Left lung (tissue), 10 donors: ENCODE data around the gene KRTAP10-3. TPM values are rescaled to one million over a fixed set of nuclear protein-coding genes. Genes with fewer than 3 reads are reported as not detected.
"Not testable (repeated sequence)": the region's sequence is repeated elsewhere in the genome, so short reads cannot be mapped to it uniquely, and the experiment has no call there.

Source experiments
- ATAC-seq: fragments of 200-7000 bp; cut with Tn5 transposase; one replicate; pipeline ENCODE4 v1.9.1; 2020; ENCODE audit warnings: moderate library complexity
- DNase-seq, 4 donors: peaks; one replicate each; pipeline ENCODE4 v3.0.0-alpha.2; 2013 to 2020
- H3K27ac ChIP-seq, 2 donors: fragments of 200-600 bp; sonication (generic) in 1 of 2; one replicate each; pipeline versions ENCODE4 v1.5.0 to v1.8.0; 2020 to 2021
- H3K27me3 ChIP-seq, 2 donors: fragments of 200-600 bp; sonication (generic) in 1 of 2; one replicate each; pipeline versions ENCODE4 v1.5.0 to v1.8.0; 2020 to 2021
- H3K36me3 ChIP-seq, 2 donors: fragments of 200-600 bp; sonication (generic) in 1 of 2; one replicate each; pipeline versions ENCODE4 v1.5.0 to v1.8.0; 2020 to 2021
- H3K4me1 ChIP-seq, 2 donors: fragments of 200-600 bp; one replicate each; pipeline ENCODE4 v1.8.0; 2021
- H3K4me3 ChIP-seq, 2 donors: fragments of 200-600 bp; sonication (generic) in 1 of 2; one replicate each; pipeline versions ENCODE4 v1.5.0 to v1.8.0; 2020 to 2021; ENCODE audit warnings: mild to moderate bottlenecking in 1 of 2
- H3K9me3 ChIP-seq, 2 donors: fragments of 200-600 bp; sonication (generic) in 1 of 2; one replicate each; pipeline versions ENCODE4 v1.5.0 to v1.8.0; 2020 to 2021
- intact Hi-C, 2 donors: fragments of 100-400 bp; cut with DNase I; formaldehyde crosslinking; loops; one replicate each; pipeline versions ENCODE4 v1.11.2 to v1.14.2; 2022
- polyA plus RNA-seq, 6 donors: library from polyadenylated mRNA; unstranded; fragments of 120-200 nt; gene quantifications; one replicate each; pipeline ENCODE4 v1.2.1, GENCODE V29; 2013; ENCODE audit not compliant: insufficient read length in 6 of 6
- total RNA-seq, 2 donors: library from RNA; stranded (reverse); fragmentation: NEBNext Ultra II Directional; extraction: Animal tissue kit (Norgen Biotek cat#: 25700); gene quantifications; one replicate each; pipeline ENCODE4 v1.2.1, GENCODE V29; 2021
- TF ChIP-seq, protein P1 (sequence below), 2 donors: fragments of 200-600 bp; sonication (generic) in 1 of 2; IDR thresholded peaks; one replicate each; pipeline versions ENCODE4 v1.5.0 to v1.8.0; 2021; ENCODE audit warnings: antibody characterized with exemption in 2 of 2
- donor health status: DM: no; HTN: yes; CAD: no.
- donor health status: DM: no; HTN: no; CAD: no.

KRTAP10-3 gene
- total and polyA plus RNA-seq, 8 donors = not detected

DNA sequence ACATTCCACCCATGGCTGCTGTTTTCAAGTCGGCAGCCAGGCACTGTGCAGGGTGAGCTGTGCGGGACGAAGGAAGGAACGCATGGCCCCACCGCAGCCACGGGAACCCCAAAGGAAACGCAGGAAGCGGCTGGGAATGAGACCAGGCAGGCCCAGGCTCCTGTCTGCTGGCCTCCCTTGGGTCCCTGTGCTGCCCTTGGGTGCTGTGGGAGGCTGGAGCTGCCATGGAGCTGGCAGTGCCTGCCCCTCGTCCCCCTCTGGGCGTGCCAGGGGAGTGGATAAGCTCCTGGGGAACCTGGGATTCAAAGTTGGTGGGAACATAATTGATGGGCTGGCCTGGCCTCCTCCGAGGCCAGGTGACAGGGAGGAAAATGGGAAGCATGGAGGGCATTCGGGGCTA is 9.7 kb upstream of the KRTAP10-3 start:
- Histone ChIP-seq H3K36me3 (no peaks in the 10 kb centered on the region), H3K4me1 (no peaks in the 10 kb centered on the region), H3K9me3 (no peaks in the 10 kb centered on the region), H3K4me3 (no peak overlapping the region), H3K27ac (no peak overlapping the region), H3K27me3 (peaks cover 0 to 22% of the 10 kb centered on the region in 2 donors)
- DNase-seq (peak in 1 of 4 donors; percentile 70), ATAC-seq (no peak)
- intact Hi-C loops = no loop called here
- TF ChIP-seq, protein P1, sequence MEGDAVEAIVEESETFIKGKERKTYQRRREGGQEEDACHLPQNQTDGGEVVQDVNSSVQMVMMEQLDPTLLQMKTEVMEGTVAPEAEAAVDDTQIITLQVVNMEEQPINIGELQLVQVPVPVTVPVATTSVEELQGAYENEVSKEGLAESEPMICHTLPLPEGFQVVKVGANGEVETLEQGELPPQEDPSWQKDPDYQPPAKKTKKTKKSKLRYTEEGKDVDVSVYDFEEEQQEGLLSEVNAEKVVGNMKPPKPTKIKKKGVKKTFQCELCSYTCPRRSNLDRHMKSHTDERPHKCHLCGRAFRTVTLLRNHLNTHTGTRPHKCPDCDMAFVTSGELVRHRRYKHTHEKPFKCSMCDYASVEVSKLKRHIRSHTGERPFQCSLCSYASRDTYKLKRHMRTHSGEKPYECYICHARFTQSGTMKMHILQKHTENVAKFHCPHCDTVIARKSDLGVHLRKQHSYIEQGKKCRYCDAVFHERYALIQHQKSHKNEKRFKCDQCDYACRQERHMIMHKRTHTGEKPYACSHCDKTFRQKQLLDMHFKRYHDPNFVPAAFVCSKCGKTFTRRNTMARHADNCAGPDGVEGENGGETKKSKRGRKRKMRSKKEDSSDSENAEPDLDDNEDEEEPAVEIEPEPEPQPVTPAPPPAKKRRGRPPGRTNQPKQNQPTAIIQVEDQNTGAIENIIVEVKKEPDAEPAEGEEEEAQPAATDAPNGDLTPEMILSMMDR (IDR thresholded peaks at IDR 0.05) = no peak

DNA sequence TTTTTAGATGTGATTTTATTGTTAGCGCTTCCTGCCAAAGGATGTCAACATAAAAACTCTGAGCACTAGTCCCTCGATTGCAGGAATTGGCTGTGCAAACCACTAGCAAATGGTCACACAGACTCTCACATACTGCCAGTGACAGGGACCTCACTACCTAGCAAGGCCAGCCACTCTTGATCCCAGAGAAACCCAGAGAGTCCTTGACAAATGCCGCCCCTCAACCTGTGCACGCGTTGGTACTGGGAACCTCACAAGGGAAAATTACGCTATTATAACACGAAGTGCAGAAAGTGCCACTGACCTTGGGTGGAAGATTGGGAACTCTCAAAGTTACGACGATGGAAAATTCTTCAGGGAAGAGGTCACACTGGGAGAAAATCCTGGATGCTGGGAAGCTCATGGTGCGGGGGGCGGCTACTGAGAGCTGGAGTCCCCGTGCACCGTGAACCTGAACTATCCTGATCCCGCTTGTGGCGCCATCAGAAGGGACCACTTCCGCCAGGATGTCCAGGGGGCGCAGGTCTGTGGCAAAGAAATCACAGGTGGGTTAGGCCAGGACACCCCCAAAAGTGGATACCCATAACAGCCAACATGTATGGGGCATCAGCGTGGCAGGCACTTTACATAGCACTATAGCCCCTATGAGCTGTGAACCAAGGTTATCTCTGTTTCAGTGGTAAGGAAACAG is 9.0 kb upstream of the KRTAP10-3 start:
- Histone ChIP-seq H3K4me1 (no peaks in the 10 kb centered on the region), H3K27me3 (peaks cover 0 to 19% of the 10 kb centered on the region in 2 donors), H3K4me3 (no peak overlapping the region), H3K27ac (no peak overlapping the region), H3K36me3 (no peaks in the 10 kb centered on the region), H3K9me3 (no peaks in the 10 kb centered on the region)
- intact Hi-C loops = no loop called here
- DNase-seq = peak in 1 of 4 donors; percentile 39
- no peak for ATAC-seq
- TF ChIP-seq, protein P1 (IDR thresholded peaks at IDR 0.05) = no peak

DNA sequence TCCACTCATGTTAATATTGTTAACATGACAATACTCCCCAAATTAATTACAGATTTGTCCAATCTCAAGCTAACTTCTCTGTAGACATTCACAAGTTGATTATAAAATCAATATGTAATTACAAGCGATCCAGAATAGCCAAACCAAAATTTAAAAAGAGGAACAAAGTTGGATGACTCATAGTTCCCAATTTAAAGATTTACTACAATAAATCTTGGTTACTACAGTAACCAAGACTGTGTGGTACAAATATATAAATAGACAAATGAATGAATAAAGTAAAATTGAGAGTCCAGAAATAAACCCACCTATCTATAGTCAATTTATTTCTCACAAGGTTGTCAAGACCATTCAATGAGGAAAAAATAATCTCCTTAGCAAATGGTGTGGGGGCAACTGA is 7.8 kb upstream of the KRTAP10-3 start:
- H3K27me3 ChIP-seq = peaks cover 0 to 19% of the 10 kb centered on the region in 2 donors
- DNase-seq (no peak), ATAC-seq (no peak)
- H3K27ac ChIP-seq = no peak overlapping the region
- H3K4me3 ChIP-seq = no peak overlapping the region
- TF ChIP-seq, protein P1 (IDR thresholded peaks at IDR 0.05) = no peak
- intact Hi-C loops = no loop called here
- peaks cover 0 to 7% of the 10 kb centered on the region in 2 donors for H3K9me3 ChIP-seq
- no peaks in the 10 kb centered on the region for H3K4me1 ChIP-seq
- H3K36me3 ChIP-seq = no peaks in the 10 kb centered on the region

DNA sequence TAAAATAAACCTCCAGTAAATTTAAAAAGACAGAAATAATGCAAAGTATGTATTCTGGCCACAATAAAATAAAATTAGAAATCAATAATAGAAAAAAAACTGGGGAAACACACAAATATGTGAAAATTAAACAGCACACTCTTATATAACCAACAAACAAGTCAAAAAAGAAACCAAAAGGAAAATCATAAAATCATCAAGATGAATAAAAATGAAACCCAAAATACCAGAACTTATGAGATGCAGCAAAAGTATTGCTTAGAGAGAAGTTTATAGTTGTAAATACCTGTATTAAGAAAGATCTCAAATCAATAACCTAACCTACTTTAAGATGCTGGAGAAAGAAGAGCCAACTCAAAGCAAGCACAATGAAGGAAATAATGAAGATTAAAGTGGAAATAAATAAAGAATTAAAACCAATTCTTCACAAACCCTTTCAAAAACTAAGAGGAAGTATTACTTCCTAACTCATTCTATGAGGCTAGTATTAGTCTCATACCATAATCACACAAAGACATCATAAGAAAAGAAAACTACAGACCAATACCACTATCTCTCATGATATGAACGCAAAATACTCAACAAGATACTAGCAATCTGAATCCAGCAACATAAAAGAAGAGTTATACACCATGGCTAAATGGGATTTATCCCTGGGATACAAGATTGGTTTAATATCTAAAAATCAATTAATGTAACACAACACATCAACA is 6.4 kb upstream of the KRTAP10-3 start:
- ATAC-seq (no peak), DNase-seq (no peak)
- peaks cover 0 to 15% of the 10 kb centered on the region in 2 donors for H3K27me3 ChIP-seq
- no peak overlapping the region for H3K4me3 ChIP-seq
- H3K36me3 ChIP-seq = no peaks in the 10 kb centered on the region
- TF ChIP-seq, protein P1 (IDR thresholded peaks at IDR 0.05) = no peak
- peaks cover 0 to 7% of the 10 kb centered on the region in 2 donors for H3K9me3 ChIP-seq
- no peaks in the 10 kb centered on the region for H3K4me1 ChIP-seq
- H3K27ac ChIP-seq = no peak overlapping the region
- intact Hi-C loops = no loop called here

DNA sequence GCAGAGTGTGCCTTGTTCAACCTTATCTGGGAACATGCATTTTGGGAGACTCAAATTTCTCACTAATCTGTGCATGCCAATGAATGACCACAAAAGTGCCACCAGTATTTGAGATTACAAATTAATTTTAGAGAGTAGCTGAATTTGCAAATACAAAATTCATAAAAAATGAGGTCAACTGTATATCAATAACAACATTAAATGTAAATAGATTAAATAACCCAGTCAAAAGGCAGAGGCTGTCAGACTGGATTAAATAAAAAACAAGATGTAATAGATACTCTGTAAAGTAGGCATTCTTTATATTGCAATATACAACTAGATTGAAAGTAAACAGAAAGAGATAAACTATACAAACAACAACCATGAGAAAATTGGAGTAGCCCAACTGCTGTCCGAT is 5.5 kb upstream of the KRTAP10-3 start:
- H3K9me3 ChIP-seq = peaks cover 0 to 7% of the 10 kb centered on the region in 2 donors
- ATAC-seq = no peak

DNA sequence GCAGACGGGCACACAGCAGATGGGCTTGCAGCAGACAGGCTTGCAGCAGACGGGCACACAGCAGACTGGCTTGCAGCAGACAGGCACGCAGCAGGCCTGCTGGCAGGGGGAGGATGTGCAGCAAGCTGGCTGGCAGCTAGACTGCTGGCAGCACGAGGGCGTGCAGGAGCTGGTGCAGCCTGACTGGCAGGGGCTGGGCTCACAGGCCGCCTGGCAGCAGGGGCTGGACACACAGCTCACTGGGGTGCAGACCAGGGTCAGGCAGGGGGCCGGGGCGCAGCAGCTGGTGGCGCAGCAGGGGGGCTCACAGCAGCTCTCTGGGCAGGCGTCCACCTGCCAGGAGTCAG is 293 bp downstream of the KRTAP10-3 start:
- H3K4me1 ChIP-seq, H3K36me3 ChIP-seq, H3K4me3 ChIP-seq, ATAC-seq, H3K27ac ChIP-seq, intact Hi-C loops, H3K9me3 ChIP-seq: not testable (repeated sequence)
- peaks cover 4 to 35% of the 10 kb centered on the region in 2 donors for H3K27me3 ChIP-seq
- peak in 1 of 4 donors; percentile 57 for DNase-seq

More for the DNA sequence above, 5.5 kb upstream of the KRTAP10-3 start:
- no peak overlapping the region for H3K4me3 ChIP-seq
- H3K4me1 ChIP-seq = no peaks in the 10 kb centered on the region
- no peak for DNase-seq
- no peaks in the 10 kb centered on the region for H3K36me3 ChIP-seq
- peaks cover 0 to 10% of the 10 kb centered on the region in 2 donors for H3K27me3 ChIP-seq
- H3K27ac ChIP-seq = no peak overlapping the region
- TF ChIP-seq, protein P1 (IDR thresholded peaks at IDR 0.05) = no peak
- intact Hi-C loops = no loop called here
